Activated CD4-positive, alpha-beta T cell treated with anti-CD3 and anti-CD28 coated beads, Interleukin-2, amount 10 ng/mL, durations not matched to agents 24 days and 14 days (primary cell): ENCODE results near the gene NAT10. TPM values are rescaled to one million over a fixed set of nuclear protein-coding genes. Genes with fewer than 3 reads are reported as not detected.

Experiments used
- DNase-seq: peaks from one replicate; pipeline ENCODE4 v3.0.0; 2022
- H3K27ac Mint-ChIP-seq: one replicate; pipeline ENCODE4 v1.8.0; 2022; ENCODE audit warnings: mild to moderate bottlenecking, mixed read lengths
- H3K27me3 Mint-ChIP-seq: one replicate; pipeline ENCODE4 v1.8.0; 2022; ENCODE audit warnings: mixed read lengths
- H3K36me3 Mint-ChIP-seq: one replicate; pipeline ENCODE4 v1.8.0; 2022; ENCODE audit warnings: low read depth, mild to moderate bottlenecking, mixed read lengths
- H3K4me1 Mint-ChIP-seq: one replicate; pipeline ENCODE4 v1.8.0; 2021; ENCODE audit warnings: mixed read lengths
- H3K4me3 Mint-ChIP-seq: one replicate; pipeline ENCODE4 v1.8.0; 2022; ENCODE audit warnings: mild to moderate bottlenecking, moderate library complexity, mixed read lengths
- H3K9me3 Mint-ChIP-seq: one replicate; pipeline ENCODE4 v1.8.0; 2021; ENCODE audit warnings: mixed read lengths
- intact Hi-C: fragments of 100-400 bp; cut with micrococcal nuclease; formaldehyde crosslinking; loops from one replicate; pipeline ENCODE4 v1.15.1; 2023
- total RNA-seq: library from RNA; stranded (reverse); gene quantifications from 2 replicates; pipeline ENCODE4 v1.2.3, GENCODE V29; 2022

Gene NAT10
- total RNA-seq, 1 donor from 2014 or later = 169 TPM

DNA sequence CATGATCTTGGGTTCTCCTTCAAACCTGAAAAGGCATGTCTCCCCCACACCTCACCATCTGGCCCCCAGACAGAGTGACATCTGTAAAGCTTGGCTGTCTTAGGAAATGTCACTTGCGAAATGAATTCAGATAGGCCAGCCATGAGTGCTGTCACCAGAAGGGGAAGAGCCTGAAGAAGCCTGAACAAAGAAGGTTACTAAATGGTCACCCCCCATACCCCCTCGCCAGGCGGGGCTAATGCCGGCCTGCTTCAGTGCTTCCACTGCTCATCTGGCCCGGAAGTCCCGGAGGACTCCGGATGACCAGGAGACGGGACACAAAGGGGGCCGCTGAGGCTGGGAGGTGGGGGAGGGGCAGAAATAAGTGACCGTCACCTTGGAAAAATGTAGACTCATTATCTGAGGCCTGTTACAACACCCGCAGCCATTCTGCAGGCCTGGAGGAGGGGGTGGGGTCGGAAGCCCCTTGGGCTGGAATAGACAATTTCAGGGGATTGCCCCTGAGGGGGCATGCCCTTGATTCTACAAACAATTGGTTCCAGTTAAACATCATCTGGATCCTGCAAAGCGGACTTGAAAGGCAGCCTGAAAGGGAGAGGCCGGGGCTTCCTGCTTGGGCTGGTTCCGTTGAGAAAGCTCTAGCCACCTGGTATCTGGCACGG is 43.2 kb downstream of the NAT10 start:
- no peak for DNase-seq
- no peaks in the 10 kb centered on the region for H3K27me3 Mint-ChIP-seq
- H3K27ac Mint-ChIP-seq = no peak overlapping the region
- intact Hi-C loops = no loop called here
- no peaks in the 10 kb centered on the region for H3K9me3 Mint-ChIP-seq
- H3K36me3 Mint-ChIP-seq = peaks cover 48% of the 10 kb centered on the region
- H3K4me1 Mint-ChIP-seq = peaks cover 2% of the 10 kb centered on the region
- no peak overlapping the region for H3K4me3 Mint-ChIP-seq

DNA sequence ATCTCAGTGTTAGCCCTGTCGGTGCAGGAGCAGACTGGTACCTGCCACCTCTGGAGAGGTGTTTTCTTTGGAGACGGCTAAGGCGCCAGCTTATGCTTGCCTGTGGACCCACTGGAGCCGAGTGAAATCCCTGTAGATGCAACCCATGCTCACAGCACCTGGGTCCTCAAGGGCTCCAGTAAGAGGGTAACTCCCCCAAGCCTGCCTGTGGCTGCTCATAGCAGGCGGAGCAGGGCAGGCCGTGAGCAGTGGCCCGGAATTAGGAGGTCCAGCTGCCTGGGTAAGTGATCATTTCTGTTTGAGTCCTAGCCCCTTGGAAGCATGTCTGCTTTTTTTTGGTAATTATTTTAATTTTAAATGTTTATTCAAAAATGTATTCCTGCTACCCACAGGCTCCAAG is 43.8 kb downstream of the NAT10 start:
- H3K9me3 Mint-ChIP-seq = no peaks in the 10 kb centered on the region
- no peak for DNase-seq
- no peaks in the 10 kb centered on the region for H3K27me3 Mint-ChIP-seq
- intact Hi-C loops = no loop called here
- H3K36me3 Mint-ChIP-seq = peaks cover 49% of the 10 kb centered on the region
- H3K4me1 Mint-ChIP-seq = peaks cover 3% of the 10 kb centered on the region
- no peak overlapping the region for H3K27ac Mint-ChIP-seq
- no peak overlapping the region for H3K4me3 Mint-ChIP-seq

DNA sequence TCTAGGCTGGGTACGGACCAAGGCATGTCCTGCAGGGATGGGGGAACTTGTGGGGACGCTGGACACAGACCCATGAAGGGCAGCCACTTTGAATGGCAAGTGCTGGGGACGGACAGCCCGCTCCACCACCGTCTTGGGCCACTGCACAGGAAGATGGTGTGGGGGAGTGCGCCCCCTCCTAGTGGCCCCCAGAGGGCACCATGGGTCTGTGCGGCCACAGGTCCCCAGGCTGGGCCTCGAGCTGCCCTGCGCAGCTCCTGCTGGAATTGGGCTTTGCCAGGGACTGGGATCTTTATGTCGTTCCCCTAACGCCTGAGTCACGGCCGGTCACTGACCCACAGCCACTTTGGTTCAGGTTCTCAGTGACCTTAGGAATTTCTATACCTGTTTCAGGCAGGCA is 44.4 kb downstream of the NAT10 start:
- Mint-ChIP-seq H3K4me1 (peaks cover 3% of the 10 kb centered on the region), H3K36me3 (peaks cover 49% of the 10 kb centered on the region), H3K4me3 (no peak overlapping the region), H3K27me3 (no peaks in the 10 kb centered on the region), H3K27ac (no peak overlapping the region), H3K9me3 (no peaks in the 10 kb centered on the region)
- no peak for DNase-seq
- intact Hi-C loops = no loop called here

DNA sequence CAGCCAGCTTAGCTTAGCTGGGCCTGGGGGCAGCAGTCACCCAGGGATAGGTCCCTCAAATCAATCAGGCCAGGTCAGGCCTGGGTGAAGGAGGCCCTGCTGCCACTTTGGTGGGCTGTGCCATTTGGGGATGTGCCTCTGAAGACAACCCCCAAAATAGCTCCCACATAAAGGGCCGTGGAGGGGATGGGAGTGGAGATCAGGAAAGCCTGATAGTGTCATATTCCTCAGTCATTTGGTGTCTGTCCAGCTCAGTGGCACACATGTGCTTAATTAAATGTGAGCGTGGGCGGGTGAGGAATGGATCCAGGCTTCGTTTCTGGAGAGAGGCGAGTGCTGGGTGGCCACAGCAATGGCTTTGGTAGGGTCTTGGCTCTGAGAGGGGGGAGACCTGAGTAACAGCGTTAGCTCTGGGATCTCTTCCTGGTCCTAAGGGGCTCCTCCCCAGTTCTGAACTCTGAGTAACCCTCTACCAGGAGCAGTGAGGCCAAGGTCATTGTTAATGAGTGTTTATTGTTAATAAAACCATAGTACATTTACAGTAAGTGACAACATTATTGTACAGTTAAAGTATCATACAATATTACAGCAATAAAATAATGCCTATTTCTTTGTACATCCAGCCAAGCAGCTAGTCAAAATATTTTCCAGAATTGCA is 45.2 kb downstream of the NAT10 start:
- peaks cover 43% of the 10 kb centered on the region for H3K36me3 Mint-ChIP-seq
- intact Hi-C loops = no loop called here
- H3K27ac Mint-ChIP-seq = no peak overlapping the region
- no peaks in the 10 kb centered on the region for H3K27me3 Mint-ChIP-seq
- H3K4me1 Mint-ChIP-seq = peaks cover 3% of the 10 kb centered on the region
- H3K4me3 Mint-ChIP-seq = no peak overlapping the region
- DNase-seq = no peak
- no peaks in the 10 kb centered on the region for H3K9me3 Mint-ChIP-seq

DNA sequence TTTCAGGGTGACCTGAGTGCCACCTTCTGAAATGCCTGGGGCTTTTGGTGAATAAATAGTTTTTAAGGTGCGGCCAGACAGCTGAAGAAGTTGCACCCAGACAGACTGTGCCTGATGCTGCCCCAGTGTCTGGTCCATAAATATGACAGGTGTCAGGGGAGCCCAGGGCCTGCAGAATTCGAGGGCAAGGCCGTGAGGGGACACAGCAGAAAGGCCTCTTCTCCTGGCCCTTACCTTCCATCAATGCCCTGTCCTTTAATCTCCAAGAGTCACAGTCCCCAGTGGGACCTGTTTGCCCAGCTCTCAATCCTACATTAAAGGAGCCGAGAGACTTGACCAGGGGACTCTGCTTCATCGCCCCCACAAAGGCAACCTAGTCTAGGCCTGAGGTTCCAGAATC is 45.7 kb downstream of the NAT10 start:
- DNase-seq = no peak
- no peak overlapping the region for H3K4me3 Mint-ChIP-seq
- no peaks in the 10 kb centered on the region for H3K27me3 Mint-ChIP-seq
- H3K4me1 Mint-ChIP-seq = peaks cover 3% of the 10 kb centered on the region
- no peaks in the 10 kb centered on the region for H3K9me3 Mint-ChIP-seq
- H3K36me3 Mint-ChIP-seq = peaks cover 38% of the 10 kb centered on the region
- peak overlapping the region; percentile 37 for H3K27ac Mint-ChIP-seq
- intact Hi-C loops = no loop called here

DNA sequence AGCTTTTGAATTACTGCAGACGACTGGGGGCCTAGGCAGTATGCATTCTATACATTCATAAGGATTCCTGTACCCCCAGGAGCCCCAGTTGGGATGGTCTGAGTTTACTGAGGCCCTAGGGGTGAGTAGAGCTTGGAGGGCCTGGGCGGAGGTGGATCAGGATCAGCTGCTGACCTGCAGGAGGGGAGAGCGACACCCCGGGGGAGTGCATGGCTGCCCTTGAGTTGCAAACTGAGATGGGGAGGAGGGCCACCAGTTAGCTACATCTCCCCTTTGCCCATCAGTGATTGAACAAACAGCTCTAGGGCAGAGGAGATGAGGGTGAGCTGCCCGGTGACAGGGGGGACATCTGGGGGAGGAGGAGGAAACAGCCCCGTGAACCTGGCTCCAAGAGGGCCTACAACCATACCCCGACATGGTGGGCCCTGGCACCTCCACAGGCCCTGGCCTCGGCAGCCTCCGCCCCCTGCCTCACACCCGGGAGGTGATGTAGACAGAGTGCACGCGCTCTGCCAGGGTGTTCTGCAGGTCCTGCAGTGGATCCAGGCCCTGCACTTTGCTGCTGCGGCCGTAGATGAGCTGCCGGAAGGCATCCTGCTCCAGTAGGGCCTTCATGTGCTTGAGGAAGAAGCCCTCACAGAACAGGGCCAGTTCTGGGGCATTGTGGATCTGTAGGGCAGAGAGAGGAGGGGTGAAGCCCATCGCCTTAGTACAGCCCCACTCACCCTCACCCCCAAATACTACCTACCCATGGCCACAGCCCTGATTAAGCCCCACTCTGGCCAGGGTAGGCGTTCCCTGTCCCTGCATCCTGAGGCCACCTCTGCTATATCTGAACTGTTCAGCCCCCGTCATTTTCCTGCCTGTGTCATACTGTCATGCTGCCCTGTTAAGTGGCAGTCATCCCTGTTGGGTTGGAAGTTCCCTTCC is 46.8 kb downstream of the NAT10 start:
- H3K36me3 Mint-ChIP-seq = peaks cover 29% of the 10 kb centered on the region
- no peak overlapping the region for H3K4me3 Mint-ChIP-seq
- H3K4me1 Mint-ChIP-seq = peaks cover 3% of the 10 kb centered on the region
- H3K9me3 Mint-ChIP-seq = no peaks in the 10 kb centered on the region
- no peak for DNase-seq
- no peaks in the 10 kb centered on the region for H3K27me3 Mint-ChIP-seq
- intact Hi-C loops = no loop called here
- no peak overlapping the region for H3K27ac Mint-ChIP-seq

DNA sequence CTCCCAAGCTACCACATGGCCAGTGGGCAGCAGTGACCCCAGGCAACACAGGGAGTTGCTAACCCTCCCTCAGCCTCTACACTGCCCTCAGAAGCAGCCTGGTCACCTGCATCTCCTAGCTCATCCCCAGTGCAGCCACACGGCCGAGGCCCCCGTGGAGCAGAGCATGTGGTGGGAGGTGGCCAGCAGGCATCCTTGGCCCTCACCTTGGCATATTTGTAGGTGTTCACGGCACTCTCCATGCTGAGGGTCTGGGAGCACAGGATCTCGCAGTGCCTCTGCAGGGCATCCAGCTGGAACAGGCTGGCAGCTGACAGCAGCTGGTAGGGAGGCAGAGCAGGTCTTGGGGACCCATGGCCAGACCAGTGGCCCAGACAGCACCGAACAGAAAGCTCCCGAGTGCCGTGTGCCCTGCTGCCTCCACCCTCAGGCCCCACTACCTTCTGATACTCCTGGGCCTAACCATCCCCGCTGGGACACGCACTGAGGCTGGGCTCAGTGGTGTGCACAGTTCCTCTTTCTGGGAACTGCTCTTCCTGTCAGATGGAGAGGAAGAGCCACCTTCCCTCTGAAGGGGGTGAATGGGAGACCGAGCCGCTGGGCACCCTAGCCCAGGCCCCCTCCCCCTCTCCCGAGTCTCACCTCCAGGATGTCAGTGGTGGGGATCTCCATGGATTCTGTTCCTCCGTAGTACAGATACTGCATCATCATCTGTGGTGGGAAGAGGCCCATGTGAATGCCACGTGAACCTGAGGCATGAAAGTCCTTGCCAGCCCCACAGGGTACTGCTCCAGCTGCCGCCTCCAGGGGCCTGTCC is 48.8 kb downstream of the NAT10 start:
- H3K36me3 Mint-ChIP-seq = peaks cover 24% of the 10 kb centered on the region
- no peak for DNase-seq
- intact Hi-C loops = no loop called here
- H3K9me3 Mint-ChIP-seq = no peaks in the 10 kb centered on the region
- no peak overlapping the region for H3K4me3 Mint-ChIP-seq
- no peak overlapping the region for H3K27ac Mint-ChIP-seq
- H3K27me3 Mint-ChIP-seq = no peaks in the 10 kb centered on the region
- peaks cover 9% of the 10 kb centered on the region for H3K4me1 Mint-ChIP-seq

DNA sequence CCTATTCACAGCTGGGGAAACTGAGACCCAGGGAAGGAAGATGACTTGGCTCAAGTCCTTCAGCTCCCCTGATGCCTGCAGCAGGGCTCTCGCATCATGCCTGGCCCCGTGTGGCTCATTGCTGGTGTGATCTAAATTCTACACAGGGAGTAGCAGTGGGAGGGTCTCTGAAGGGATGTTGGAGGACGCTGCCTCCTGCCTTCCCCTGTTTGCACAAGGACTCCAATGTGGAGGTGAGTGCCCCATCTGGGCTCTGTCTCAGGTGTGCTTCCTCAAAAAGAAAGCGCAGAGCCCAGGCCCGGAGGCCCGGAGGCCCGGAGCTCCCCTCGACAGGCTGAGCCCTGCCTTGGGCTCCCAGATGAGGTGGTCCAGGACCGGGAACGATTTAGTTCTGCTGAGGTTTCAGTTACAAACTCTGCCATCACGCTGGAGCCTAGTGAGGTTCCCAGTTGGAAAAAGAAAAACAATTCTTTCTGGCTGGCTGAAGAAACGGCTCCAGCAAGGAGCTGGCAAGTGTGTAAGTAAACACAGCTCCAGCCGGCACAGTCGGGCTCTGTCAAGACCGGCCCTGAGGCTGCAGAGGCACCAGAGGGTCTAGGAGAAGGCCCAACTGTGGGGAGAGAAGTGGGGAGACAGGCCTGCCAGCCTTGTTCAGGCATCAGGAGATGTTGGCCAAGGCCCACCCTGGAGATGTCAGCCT is 49.8 kb downstream of the NAT10 start:
- Mint-ChIP-seq H3K27me3 (no peaks in the 10 kb centered on the region), H3K27ac (no peak overlapping the region), H3K36me3 (peaks cover 32% of the 10 kb centered on the region), H3K4me3 (no peak overlapping the region), H3K4me1 (peaks cover 12% of the 10 kb centered on the region), H3K9me3 (no peaks in the 10 kb centered on the region)
- DNase-seq = no peak
- intact Hi-C loops = no loop called here

DNA sequence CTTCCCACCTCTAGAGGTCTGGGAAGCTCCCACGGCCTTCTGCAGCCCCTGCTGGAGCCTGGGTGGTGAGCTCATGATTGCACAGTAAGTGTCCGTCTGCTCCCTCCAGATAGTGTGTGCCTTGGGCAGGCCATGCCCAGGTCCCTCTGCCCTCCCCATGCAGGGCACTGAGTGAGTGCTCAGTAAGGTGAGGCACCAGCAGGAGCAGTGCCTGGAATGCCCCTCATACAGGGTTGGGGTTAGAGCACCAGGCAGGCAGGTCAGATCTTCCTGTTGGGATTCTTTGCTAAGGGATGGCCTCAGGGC is 50.3 kb downstream of the NAT10 start:
- Mint-ChIP-seq H3K4me3 (no peak overlapping the region), H3K36me3 (peaks cover 28% of the 10 kb centered on the region), H3K27me3 (no peaks in the 10 kb centered on the region), H3K9me3 (no peaks in the 10 kb centered on the region), H3K4me1 (peaks cover 12% of the 10 kb centered on the region), H3K27ac (no peak overlapping the region)
- intact Hi-C loops = no loop called here
- no peak for DNase-seq

DNA sequence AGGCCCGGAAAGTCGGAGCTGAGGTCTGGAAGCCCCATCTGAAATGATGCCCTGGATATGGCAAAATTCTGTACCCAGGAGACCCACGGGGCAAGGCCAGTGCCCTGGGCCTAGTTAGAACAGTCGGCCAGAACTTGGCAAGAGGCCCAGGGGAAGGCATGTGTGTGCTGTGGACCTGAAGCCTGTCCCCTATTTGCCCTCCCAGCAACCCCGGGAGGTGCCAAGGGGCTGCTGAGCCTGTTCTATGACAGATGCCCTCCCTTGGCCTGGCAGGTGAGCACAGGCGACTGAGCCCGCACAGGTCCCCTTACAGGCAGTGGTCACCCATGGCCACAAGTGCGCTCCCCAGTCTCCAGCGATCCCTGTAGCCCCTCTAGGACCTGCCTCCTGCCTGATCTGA is 51.7 kb downstream of the NAT10 start:
- intact Hi-C loops = no loop called here

DNA sequence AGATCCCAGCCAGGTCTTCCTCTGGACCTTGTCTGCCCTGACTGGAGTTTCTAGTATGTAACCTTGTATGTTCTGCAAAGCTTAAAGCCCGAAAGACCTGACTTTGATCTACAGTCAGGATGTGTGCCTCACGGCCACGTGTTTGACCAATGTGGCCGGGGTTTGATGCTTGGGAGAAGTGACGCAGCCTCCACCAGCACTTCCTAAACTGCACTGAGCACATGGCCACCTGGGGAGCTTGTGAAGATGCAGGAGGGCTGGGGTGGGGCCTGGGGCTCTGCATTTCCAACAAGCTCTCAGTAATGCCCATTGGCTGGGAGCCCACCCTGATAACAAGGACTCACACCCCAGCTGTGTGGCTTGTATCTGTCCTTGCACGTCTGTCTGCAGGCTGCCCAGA is 53.2 kb downstream of the NAT10 start:
- peaks cover 15% of the 10 kb centered on the region for H3K4me1 Mint-ChIP-seq
- no peaks in the 10 kb centered on the region for H3K9me3 Mint-ChIP-seq
- H3K4me3 Mint-ChIP-seq = no peak overlapping the region
- peak overlapping the region; percentile 62 for H3K27ac Mint-ChIP-seq
- intact Hi-C loops = no loop called here
- H3K27me3 Mint-ChIP-seq = no peaks in the 10 kb centered on the region
- H3K36me3 Mint-ChIP-seq = peaks cover 25% of the 10 kb centered on the region
- DNase-seq = peak; percentile 71

More for the DNA sequence above, 51.7 kb downstream of the NAT10 start:
- Mint-ChIP-seq H3K9me3 (no peaks in the 10 kb centered on the region), H3K27ac (no peak overlapping the region), H3K4me1 (peaks cover 18% of the 10 kb centered on the region), H3K27me3 (no peaks in the 10 kb centered on the region), H3K4me3 (no peak overlapping the region), H3K36me3 (peaks cover 31% of the 10 kb centered on the region)
- no peak for DNase-seq

DNA sequence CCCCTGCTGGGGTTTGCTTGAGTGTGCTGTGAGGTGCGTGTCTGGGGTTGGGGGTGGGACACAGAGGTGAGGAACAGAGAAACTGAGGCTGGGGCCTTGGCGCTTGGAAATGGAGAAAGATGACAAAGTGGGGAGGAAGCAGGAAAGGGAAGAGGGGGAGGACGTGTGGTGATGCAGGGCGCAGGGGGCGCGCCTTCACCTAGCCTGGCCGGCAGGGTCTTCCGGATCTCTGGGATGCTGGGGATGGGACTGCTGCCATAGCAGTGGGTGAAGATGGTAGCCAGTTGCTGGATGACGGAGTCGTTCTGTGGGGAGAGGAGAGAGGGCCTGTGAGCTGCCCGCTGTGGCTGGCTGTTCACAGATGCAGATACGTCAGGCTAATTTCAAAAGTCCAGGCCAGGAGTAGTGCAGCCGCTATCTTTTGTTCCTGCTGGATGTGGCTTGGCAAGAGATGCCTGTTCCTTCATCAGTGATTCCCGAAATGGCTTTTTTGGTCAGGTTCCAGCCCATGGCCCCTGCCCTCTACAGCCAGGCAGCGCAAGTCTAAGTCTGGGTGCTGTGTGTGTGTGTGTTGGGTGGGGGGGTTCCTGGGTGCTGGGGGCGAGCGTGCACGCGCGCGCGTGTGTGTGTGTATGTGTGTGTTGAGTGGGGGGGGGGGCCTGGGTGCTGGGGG is 54.8 kb downstream of the NAT10 start:
- H3K9me3 Mint-ChIP-seq = no peaks in the 10 kb centered on the region
- no peak overlapping the region for H3K4me3 Mint-ChIP-seq
- DNase-seq = no peak
- intact Hi-C loops = no loop called here
- H3K27ac Mint-ChIP-seq = peak overlapping the region; percentile 35
- peaks cover 24% of the 10 kb centered on the region for H3K36me3 Mint-ChIP-seq
- peaks cover 15% of the 10 kb centered on the region for H3K4me1 Mint-ChIP-seq
- no peaks in the 10 kb centered on the region for H3K27me3 Mint-ChIP-seq

DNA sequence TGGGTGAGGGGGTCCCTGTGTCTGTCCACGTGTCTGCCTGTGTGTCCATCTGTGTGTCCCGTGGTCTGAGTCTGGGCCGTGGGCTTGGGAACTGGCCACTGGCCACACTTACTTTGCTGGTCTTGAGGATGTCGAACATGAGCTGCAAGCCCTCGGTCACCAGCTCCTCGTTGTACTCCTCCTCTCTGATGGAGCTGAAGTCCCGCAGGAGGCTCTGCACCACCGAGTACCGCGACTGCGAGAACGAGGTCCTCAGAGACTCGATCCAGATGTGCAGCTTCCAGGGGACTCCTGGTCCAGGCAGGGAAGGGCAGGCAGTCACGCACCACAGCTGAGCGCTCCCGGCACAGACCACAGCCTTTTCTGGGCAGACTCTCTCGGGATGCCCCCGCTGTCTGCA is 55.4 kb downstream of the NAT10 start:
- no peaks in the 10 kb centered on the region for H3K27me3 Mint-ChIP-seq
- intact Hi-C loops = no loop called here
- peaks cover 15% of the 10 kb centered on the region for H3K4me1 Mint-ChIP-seq
- no peak overlapping the region for H3K4me3 Mint-ChIP-seq
- no peak overlapping the region for H3K27ac Mint-ChIP-seq
- H3K9me3 Mint-ChIP-seq = no peaks in the 10 kb centered on the region
- no peak for DNase-seq
- H3K36me3 Mint-ChIP-seq = peaks cover 24% of the 10 kb centered on the region
